RWPE2 (cell line): Measurements from ENCODE around the gene ARMC7.
"Not testable (repeated sequence)": the region's sequence is repeated elsewhere in the genome, so short reads cannot be mapped to it uniquely, and the experiment has no call there.

ENCODE experiments used
- ATAC-seq: fragments of 200-7000 bp; cut with Tn5 transposase; 3 replicates; pipeline ENCODE4 v1.9.1; 2021; ENCODE audit warnings: low read depth
- DNase-seq: peaks from one replicate; pipeline ENCODE4 v3.0.0-alpha.2; 2020; ENCODE audit warnings: low spot score
- H3K27ac ChIP-seq: fragments of 450-650 bp; 2 replicates; pipeline ENCODE4 v1.5.1; 2017; ENCODE audit warnings: mild to moderate bottlenecking; ENCODE audit not compliant: poor library complexity, severe bottlenecking
- H3K27me3 ChIP-seq: fragments of 250-450 bp; sonication (Bioruptor Pico); 2 replicates; pipeline ENCODE4 v1.5.1; 2021; ENCODE audit warnings: mild to moderate bottlenecking, moderate library complexity; ENCODE audit not compliant: insufficient read depth, poor library complexity, severe bottlenecking
- H3K36me3 ChIP-seq: fragments of 250-450 bp; sonication (Bioruptor Pico); 2 replicates; pipeline ENCODE4 v1.5.1; 2020; ENCODE audit warnings: low read depth, mild to moderate bottlenecking, moderate library complexity
- H3K4me1 ChIP-seq: fragments of 250-450 bp; sonication (Bioruptor Pico); 2 replicates; pipeline ENCODE4 v1.5.1; 2021; ENCODE audit warnings: mild to moderate bottlenecking, moderate library complexity; ENCODE audit not compliant: insufficient read depth, poor library complexity, severe bottlenecking
- H3K4me3 ChIP-seq: fragments of 250-450 bp; sonication (Bioruptor Pico); 2 replicates; pipeline ENCODE4 v1.5.1; 2021; ENCODE audit warnings: mild to moderate bottlenecking, moderate library complexity; ENCODE audit not compliant: severe bottlenecking
- H3K9me3 ChIP-seq: fragments of 250-450 bp; sonication (Bioruptor Pico); 2 replicates; pipeline ENCODE4 v1.5.1; 2021; ENCODE audit warnings: mild to moderate bottlenecking, moderate library complexity; ENCODE audit not compliant: severe bottlenecking
- TF ChIP-seq, protein P1 (sequence below): fragments of 450-650 bp; IDR thresholded peaks from one replicate; pipeline ENCODE4 v1.5.1; 2017; ENCODE audit warnings: mild to moderate bottlenecking, moderate library complexity; ENCODE audit not compliant: poor library complexity, severe bottlenecking

ARMC7 gene

DNA sequence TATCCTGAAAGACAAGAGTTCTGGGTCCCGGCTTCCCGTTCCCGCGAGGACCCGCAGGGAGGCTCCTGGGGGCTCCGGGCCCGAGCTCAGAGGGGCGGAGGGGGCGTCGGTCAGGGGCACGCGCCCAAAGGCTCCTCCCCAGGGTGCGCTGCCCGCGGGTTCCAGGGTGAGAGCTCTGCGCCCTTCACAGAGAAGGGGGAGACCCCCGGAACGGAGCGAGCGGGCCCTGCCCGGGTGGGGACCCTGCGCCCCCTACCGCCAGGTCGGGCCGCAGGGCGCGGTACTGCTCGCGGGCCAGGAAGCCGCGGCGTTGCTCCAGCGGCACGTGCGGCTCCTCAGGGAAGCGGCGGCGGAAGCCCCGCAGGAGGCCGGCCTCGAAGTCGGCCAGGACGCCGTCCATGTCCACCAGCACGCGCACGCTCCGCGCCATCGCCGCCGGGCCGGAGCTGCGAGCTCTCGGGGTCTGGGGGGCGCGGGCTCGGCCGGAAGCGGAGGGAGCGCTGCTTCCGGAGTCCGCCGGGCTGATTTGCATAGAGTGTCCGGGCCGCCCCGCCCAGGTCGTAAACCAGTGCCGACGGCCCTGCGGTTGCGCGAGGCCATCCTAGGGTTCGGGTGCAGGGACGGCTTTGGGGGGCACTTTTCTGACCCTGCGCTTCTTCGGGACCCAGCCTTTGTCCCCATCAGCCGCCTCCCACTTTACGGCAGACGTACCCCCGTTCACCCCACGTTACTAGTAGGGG is 21.7 kb downstream of the ARMC7 start, which contains the start of gene NT5C:
NT5C (minus strand) TSS at position 465 of the 740 bp plus-strand sequence; CDS start at position 430, 35 bp downstream.
- Histone ChIP-seq H3K27me3 (no peaks in the 10 kb centered on the region), H3K36me3 (peaks cover 40% of the 10 kb centered on the region)
- peak; percentile 82 for DNase-seq

DNA sequence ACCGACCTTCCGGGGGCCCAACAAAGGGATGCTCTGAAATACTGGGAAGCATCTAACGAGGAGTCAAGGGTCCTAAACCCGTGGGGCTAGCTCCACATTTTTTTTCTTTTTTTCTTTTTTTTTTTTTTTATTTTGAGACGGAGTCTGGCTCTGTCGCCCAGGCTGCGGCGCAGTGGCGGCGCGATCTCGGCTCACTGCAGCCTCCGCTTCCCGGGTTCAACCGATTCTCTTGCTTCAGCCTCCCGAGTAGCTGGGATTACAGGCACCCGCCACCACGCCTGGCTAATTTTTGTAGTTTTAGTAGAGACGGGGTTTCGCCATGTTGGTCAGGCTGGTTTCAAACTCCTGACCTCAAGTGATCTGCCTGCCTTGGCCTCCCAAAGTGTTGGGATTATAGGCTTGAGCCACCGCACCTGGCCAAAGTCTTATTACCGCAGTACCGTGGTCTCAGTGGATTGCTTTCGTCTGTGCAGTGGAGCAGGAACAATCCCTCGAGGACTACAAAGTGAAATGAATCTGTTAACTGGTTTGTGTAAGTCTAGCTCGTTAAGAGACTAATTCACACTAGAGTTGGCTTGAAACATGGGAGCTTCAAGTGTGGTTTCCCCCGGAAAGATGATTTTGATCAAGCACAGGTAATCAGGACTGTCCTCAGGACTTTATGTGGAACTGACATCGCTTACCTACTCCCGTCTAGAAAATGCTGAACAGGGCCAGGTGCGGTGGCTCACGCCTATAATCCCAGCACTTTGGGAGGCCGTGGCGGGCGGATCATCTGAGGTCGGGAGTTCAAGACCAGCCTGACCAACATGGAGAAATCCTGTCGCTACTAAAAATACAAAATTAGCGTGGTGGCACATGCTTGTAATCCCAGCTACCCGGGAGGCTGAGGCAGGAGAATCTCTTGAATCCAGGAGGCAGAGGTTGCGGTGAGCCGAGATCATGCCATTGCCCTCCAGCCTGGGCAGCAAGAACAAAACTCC is 22.5 kb downstream of the ARMC7 start:
- not testable (repeated sequence) for H3K27me3 ChIP-seq, DNase-seq, H3K4me1 ChIP-seq, H3K9me3 ChIP-seq, ATAC-seq
- peak overlapping the region; percentile 62 for H3K4me3 ChIP-seq
- peaks cover 48% of the 10 kb centered on the region for H3K36me3 ChIP-seq
- peak overlapping the region; percentile 87 for H3K27ac ChIP-seq

More for the DNA sequence above, 21.7 kb downstream of the ARMC7 start, which contains the start of gene NT5C:
- Histone ChIP-seq H3K4me1 (peaks cover 11% of the 10 kb centered on the region), H3K4me3 (peak within 1 kb of the TSS; percentile 62), H3K27ac (peak within 1 kb of the TSS; percentile 87), H3K9me3 (no peaks in the 10 kb centered on the region)
- peak; percentile 79 for ATAC-seq
- TF ChIP-seq, protein P1, sequence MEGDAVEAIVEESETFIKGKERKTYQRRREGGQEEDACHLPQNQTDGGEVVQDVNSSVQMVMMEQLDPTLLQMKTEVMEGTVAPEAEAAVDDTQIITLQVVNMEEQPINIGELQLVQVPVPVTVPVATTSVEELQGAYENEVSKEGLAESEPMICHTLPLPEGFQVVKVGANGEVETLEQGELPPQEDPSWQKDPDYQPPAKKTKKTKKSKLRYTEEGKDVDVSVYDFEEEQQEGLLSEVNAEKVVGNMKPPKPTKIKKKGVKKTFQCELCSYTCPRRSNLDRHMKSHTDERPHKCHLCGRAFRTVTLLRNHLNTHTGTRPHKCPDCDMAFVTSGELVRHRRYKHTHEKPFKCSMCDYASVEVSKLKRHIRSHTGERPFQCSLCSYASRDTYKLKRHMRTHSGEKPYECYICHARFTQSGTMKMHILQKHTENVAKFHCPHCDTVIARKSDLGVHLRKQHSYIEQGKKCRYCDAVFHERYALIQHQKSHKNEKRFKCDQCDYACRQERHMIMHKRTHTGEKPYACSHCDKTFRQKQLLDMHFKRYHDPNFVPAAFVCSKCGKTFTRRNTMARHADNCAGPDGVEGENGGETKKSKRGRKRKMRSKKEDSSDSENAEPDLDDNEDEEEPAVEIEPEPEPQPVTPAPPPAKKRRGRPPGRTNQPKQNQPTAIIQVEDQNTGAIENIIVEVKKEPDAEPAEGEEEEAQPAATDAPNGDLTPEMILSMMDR = peak; percentile 83

DNA sequence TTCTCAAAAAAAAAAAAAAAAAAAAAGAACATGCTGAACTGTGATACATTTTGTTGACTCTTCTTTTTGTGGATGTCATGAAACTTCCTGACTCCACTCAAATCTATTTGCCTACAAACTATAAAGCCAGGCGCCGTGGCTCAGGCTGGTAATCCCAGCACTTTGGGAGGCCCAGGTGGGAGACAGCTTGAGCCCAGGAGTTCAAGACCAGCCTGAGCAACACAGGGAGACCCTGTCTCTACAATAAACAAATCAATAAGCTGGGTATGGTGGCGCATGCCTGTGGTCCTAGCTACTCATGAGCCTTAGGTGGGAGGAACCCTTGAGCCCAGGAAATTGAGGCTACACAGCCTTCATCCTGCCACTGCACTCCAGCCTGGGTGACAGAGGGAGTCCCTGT is 23.2 kb downstream of the ARMC7 start:
- Histone ChIP-seq H3K4me3 (no peak overlapping the region), H3K27ac (peak overlapping the region; percentile 87), H3K36me3 (peaks cover 53% of the 10 kb centered on the region), H3K9me3 (no peaks in the 10 kb centered on the region), H3K4me1 (peaks cover 4% of the 10 kb centered on the region), H3K27me3 (no peaks in the 10 kb centered on the region)
- no peak for ATAC-seq
- TF ChIP-seq, protein P1 = no peak
- DNase-seq = no peak

DNA sequence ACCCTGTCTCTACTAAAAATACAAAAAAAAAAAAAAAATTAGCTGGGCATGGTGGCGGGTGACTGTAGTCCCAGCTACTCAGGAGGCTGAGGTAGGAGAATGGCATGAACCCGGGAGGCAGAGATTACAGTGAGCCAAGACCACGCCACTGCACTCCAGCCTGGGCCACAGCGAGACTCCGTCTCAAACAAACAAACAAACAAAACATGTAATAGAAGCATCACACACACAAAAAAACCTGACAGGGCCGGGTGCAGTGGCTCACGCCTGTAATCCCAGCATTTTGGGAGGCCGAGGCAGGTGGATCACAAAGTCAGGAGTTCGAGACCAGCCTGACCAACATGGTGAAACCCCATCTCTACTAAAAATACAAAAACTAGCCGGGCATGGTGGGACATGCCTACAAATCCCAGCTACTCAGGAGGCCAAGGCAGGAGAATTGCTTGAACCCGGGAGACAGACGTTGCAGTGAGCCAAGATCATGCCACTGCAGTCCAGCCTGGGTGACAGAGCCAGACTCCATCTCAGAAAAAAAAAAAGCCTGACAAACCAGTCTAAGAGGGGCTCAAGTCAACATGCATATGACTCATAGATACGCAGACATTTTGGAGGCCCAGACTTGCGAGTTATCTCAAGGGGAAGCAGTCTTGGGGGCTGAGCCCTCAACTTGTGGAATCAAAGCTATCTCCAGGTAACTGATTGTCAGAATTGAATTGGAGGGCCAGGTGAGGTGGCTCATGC is 24.0 kb downstream of the ARMC7 start:
- H3K27me3 ChIP-seq, DNase-seq, H3K4me1 ChIP-seq, H3K4me3 ChIP-seq, H3K9me3 ChIP-seq, ATAC-seq: not testable (repeated sequence)
- peak overlapping the region; percentile 87 for H3K27ac ChIP-seq
- peaks cover 61% of the 10 kb centered on the region for H3K36me3 ChIP-seq

DNA sequence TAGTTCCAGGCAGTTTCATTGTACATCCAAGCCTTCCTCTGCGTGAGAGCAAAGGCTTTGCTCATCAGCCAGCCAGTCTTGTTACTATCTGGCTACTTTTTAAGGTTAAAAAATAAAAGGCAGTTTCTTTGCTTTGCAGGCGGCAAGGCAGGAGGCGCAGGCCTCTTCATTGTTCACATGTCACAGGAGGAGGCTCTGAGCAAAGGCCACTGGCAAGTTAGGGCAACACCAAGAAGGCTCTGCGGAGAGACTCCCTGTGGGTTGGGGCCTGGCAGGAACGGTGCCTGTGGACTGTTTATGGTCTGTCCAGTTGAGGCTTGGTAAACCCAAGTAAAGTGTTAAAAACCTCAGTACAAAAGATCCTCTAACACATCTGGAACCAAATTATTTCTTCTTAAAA is 25.7 kb downstream of the ARMC7 start:
- peaks cover 65% of the 10 kb centered on the region for H3K36me3 ChIP-seq
- DNase-seq (no peak), ATAC-seq (no peak)
- TF ChIP-seq, protein P1 = no peak
- H3K27me3 ChIP-seq = no peaks in the 10 kb centered on the region
- H3K27ac ChIP-seq = peak overlapping the region; percentile 87
- H3K9me3 ChIP-seq = no peaks in the 10 kb centered on the region
- no peak overlapping the region for H3K4me3 ChIP-seq
- peaks cover 7% of the 10 kb centered on the region for H3K4me1 ChIP-seq
